Head of caudate nucleus (tissue), 42 donors: Measurements from ENCODE around the gene VSTM4.

Source experiments
- DNase-seq, 42 donors: peaks; one replicate each; pipeline versions ENCODE4 v3.0.0 to v3.0.0-alpha.2; 2020 to 2021; ENCODE audit warnings: mixed read lengths in 7 of 42
- intact Hi-C: fragments of 100-400 bp; cut with DNase I; formaldehyde crosslinking; loops from one replicate; pipeline ENCODE4 v1.15.0; 2022

The VSTM4 gene

DNA sequence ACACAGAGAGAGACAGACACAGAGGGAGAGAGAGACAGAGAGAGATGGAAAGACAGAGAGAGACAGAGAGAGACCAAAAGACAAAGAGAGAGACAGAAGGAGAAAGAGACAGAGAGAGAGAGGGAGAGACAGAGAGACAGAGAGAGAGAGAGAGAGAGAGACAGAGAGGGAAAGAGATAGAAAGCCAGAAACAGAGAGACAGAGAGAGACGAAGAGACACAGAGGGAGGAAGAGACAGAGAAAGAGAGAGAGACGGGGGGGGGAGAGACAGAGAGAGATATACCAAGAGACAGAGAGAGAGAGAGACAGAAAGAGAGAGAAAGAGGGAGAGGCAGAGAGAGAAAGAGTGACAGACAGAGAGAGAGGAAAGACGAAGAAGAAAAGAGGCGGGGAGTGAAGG is 10.2 kb downstream of the VSTM4 start:
- intact Hi-C loops, result loop anchor here (10.0 kb wide), 1 partner anchor 80 kb away; the partner anchor contains the start of gene TMEM273
- no peak for DNase-seq

DNA sequence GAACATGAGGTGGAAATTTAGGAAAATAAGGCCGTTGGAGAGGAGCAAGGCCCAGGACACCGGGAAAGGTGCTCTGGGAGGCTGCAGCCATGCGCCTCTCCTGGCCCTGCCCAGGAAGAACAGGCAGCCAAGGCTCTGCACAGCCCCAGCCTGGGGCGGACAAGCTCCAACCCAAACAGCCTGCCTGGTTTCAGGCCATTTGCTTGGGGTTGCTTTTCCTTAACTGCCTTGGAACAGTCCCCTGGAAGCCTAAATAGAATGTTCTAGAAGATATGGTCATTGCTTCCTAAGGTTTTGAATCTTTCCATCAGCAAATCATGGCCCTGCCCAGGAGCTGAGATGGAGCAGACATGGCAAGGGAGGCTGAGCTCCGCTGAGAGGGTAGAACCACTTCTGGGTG is 11.0 kb downstream of the VSTM4 start:
- intact Hi-C loops, result loop anchor here (10.0 kb wide), 1 partner anchor 80 kb away; the partner anchor contains the start of gene TMEM273
- peak in 1 of 42 donors; percentile 28 for DNase-seq

DNA sequence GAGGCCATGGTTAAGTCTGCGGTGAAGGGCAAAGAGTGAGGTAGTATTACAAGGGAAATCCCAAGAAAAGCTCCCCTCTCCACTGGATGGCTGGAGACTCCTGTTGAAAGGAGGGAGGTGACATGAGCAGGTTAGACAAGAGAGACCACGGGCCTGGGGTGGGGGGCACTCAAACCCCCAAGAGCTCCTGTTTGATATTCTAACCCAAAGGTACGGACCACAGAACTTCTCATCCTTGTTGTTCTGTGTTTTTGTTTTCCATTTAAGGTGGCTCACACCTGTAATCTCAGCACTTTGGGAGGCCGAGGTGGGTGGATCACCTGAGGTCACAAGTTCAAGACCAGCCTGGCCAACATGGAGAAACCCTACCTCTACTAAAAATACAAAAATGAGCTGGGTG is 11.6 kb downstream of the VSTM4 start:
- intact Hi-C loops, result loop anchor here (10.0 kb wide), 1 partner anchor 81 kb away; the partner anchor contains the start of gene TMEM273
- DNase-seq, result peak in 2 of 42 donors; percentile 18 to 31

DNA sequence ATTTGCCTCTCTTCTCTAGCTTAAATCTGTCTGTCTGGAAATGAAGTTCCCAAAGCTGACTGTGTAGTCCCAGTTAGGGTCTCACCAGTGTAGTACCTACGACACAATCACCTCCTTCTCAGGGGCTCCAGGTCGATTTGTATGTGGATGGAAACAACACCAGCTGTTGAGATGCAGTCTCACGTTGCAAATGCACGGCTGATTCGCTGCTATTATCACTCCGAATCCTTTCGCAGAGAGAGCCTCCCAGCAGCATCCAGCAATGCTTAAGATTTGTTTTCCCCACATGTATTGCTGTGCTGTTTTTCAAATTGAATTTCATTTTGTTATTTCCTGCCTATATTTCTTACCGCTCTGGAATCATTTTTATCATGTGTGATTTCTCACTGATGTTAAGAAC is 16.3 kb downstream of the VSTM4 start:
- intact Hi-C loops, result no loop called here
- DNase-seq, result peak in 4 of 42 donors; percentile 8 to 35 (median 24)

DNA sequence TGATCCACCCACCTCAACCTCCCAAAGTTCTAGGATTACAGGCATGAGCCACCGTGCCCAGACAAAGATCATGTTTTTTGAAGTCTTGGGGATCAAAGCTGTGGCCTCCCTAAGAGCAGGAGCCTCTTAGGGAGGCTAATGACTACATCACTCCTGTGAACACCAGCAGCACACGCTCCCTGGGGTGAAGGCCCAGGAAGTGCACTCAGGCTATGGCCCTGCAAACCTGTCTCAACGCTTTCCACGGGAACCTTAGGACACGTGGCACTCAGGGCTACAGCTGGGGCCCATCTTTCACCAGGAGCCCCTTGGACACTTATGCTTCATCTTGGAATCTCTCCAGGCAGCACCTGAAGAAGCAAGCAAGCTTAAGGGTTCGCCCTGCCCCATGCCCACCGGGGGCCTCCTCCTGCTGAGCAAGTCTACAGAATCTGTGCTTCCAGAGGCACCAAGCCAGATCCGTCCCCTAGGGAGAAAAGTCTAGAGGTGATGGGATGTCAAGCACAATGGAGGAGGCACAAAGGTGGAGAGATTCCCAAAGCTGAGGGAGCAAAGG is 18.4 kb downstream of the VSTM4 start:
- intact Hi-C loops, result no loop called here

DNA sequence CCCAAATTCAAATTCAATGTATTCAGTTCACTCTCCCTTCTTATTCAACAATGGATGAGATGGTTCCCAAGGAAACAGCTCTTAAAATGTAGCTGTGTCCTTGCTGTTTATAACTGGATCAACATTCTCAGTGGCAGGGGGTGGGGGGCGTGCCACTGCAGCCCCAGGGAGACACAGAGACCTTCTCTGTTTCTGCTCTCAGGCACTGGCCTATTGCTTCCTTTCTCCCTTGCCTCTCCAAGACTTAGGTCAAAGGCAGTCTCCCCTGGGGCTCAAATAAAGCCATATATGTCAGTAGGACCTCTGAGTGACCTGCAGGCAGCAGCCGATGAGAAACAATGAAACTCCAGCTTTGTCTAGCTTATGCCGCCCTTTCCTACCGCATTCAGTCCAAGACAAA is 20.7 kb downstream of the VSTM4 start:
- intact Hi-C loops, result no loop called here
- peak in 4 of 42 donors; percentile 9 to 26 (median 11) for DNase-seq

More for the DNA sequence above, 18.4 kb downstream of the VSTM4 start:
- DNase-seq, result peak in 5 of 42 donors; percentile 5 to 27 (median 7)

DNA sequence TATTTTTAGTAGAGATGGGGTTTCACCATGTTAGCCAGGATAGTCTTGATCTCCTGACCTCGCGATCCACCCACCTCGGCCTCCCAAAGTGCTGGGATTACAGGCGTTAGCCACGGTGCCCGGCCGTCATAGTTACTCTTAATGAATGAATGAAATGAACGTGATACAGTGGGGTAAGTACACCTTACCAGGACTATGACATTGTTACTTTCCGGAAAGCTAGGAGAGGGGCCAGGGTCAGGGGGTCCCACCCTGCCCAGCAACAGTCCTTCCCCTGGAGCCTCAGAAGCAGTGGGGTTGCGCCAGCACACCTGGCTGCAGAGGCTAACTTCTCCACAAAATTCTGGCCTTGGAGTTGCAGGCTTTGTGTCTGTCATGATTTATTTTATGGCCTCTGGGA is 21.4 kb downstream of the VSTM4 start:
- DNase-seq, result peak in 4 of 42 donors; percentile 3 to 18 (median 10)
- intact Hi-C loops, result no loop called here

DNA sequence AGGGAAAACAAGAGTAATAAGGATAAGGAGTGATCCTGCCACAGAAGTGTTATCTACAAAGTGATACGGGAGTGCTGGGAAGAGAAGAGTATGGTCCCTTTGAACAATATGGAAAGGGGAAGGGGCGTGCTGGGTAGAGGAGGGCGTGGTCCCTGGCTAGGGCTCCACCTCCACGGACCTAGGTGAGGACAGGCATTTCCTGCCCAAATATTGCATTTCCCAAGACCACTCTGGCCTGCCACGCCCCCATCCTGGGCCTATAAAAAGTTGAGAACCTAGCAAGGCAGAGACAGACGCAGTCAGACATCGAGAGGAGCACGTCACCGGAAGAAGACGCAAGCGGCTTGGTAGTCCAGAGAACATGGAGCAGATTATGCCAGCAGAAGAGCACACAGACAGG is 22.8 kb downstream of the VSTM4 start:
- peak in 3 of 42 donors; percentile 1 to 18 (median 4) for DNase-seq
- intact Hi-C loops, result no loop called here

DNA sequence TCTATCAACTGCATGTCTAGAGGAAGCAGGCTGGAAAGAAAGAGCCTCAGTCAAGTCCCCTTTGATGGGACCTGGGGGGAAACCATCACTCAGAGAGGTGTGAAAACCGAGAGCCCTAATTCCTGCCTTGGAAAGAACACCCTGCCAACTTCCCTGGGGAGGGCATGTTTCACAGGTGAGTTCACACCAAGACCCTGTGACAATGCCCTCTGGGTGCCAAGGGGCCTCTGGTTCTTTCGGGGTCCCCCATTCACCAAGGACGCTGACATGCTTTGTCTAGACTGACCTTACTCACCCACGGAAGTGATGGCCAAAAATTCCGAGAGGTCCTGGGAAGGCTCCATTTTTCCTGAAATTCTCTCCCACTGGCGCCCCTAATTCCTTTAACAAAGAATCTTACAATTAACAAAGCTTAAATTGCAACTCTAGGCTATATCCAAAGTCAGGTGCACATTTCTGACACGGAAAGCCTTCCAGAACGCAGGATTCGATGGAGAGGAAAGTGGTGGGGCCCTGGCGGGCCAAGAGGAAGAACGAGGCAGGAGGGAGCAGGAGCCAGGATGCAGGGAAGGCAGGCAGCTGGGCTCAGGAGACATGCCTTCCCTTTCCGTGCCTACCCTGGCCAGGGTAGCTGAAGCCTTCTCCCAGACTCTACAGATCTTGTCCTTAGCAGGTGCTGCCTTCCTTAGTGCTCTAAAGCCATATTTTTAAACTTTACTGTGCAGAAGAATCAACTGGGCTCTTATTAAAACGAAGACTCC is 23.7 kb downstream of the VSTM4 start:
- peak in 4 of 42 donors; percentile 7 to 35 (median 16) for DNase-seq

DNA sequence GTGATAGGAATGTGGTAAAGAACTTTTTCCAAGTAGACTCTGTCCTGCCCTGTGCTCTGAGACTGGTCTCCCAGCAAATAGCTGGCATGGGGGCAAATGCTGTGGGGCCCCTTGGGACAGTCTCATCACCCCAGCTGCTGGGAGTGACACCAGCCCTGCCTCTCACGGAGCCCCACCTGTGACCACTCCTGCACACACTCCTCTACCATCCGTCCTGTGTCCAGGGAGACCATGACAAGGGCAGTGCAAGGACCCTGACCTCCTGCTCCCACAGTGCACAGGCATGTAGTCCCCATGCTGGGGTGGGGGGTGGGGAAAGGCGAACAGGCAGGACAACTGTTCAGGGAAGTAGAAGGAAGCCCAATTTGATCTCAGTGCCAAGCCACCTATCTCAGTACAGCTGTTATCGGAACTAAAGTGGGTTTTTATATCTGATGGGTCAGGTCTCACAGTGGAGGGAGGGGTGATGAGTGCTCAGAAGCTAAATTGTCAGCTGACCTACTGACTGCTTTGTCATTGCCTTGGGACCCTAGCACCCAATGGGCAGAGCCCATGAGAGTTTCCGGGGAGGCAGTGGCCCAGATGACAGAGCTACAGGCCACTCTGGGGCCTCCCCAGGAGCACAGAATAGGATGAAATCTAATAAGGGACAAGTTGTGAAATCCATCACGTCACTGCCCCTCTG is 24.5 kb downstream of the VSTM4 start:
- intact Hi-C loops, result no loop called here
- DNase-seq, result peak in 4 of 42 donors; percentile 1 to 22 (median 7)

More for the DNA sequence above, 23.7 kb downstream of the VSTM4 start:
- intact Hi-C loops, result no loop called here

DNA sequence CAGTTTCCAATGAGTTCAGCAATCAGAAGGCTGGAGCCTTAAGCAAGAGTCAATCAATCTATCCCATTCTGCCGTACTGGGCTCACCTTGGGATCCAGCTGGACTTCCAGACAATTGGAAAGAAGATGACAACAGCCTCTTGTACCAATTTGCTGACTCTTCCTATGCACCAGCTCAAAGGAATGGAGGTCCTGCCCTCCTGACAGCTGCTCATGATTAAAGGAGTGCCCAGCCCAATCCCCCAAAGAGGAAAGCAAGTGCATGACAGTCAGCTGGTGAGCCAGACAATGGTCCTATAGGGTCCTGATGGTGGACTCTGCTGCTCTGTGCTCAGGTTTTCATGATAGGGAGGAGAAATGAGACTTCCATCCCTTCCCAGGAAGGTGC is 25.1 kb downstream of the VSTM4 start:
- intact Hi-C loops, result no loop called here

DNA sequence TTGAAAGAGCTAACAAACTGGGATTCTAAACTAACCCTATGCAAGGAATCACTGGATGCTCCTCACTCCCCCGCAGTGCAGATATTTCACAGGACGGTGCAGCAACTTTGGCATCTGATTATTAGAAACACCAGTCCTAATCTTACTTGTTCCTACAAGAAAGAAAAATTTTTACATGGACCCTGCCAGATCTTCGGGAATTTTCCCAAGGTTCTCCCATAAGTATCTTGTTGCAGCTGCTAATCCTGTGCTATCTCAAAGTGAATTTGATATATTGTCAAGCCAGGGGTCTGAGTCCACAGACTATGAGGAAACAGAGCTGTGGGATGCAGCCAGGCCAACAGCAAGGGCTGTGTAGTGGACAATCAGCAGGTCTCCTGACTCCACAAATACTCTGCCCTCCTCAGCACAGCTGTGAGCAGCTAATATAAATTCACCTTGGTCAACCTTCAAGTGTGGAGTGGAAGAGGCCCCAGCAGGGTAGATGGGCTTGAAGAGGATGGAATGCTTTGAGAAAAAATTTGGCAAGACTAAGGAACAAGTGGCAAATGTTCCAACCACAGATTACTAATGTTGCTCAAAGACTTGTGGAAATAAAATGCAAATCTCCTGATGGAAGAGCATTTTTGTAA is 25.6 kb downstream of the VSTM4 start:
- intact Hi-C loops, result no loop called here
- DNase-seq, result peak in 6 of 42 donors; percentile 6 to 36 (median 13)

More for the DNA sequence above, 25.1 kb downstream of the VSTM4 start:
- DNase-seq, result peak in 4 of 42 donors; percentile 1 to 18 (median 9)

DNA sequence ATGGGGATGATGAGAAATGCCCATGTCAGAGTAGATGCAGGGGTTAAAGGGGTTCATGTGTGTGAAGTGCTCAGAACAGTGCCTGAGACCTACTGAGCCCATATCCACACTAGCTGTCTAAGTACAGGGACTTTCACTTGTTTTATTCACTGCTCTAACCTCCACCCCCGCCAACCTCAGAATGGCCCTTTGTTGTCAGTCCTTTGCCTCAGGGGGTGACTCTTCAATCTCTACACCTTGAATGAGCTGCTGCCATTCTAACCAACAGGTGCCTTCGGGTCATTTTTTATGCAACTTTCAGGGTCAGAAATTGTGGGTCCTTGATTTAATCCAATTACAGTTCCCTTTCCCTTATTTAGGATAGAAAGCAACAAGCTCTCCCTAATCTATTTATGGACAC is 26.2 kb downstream of the VSTM4 start:
- intact Hi-C loops, result no loop called here
- DNase-seq, result peak in 3 of 42 donors; percentile 7 to 26 (median 21)

DNA sequence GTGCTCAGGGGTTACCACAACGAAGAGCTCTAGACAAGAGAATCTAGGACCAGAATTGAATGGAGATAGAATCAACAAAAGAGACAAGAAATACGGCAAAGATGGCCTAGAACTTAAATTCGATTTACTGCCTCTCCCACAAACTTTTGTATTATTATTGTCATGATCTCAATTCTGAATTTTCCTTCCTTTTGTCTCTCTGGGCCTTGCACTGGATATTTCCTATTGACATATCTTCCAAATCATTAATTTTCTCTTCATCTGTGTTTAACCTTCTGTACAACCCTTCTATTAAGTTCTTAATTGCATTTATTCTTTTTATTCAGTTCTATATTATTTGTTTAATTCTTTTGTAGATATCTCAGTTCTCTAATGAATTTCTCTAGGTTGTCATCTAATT is 28.4 kb downstream of the VSTM4 start:
- intact Hi-C loops, result no loop called here
- DNase-seq, result no peak

DNA sequence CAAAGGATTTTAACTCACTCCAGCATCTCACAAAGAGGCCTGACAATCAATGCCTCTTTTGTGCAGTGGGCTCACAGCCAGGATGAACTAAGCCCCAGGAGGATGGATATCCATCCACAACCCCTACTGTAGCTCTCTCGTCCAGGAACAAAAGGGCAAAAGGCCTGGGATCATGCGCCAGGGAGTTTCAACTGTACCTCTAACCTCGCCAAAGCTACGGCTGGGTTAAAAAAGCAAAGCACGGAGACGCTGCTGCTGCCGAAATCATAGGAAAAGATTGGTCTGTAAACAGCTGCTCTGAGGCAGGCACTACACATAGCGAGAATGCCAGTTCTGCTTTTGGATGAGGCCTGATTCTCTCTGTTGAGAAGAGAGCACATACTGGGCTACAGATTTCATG is 32.1 kb downstream of the VSTM4 start:
- intact Hi-C loops, result no loop called here
- DNase-seq, result peak in 35 of 42 donors; percentile 13 to 81 (median 54)

DNA sequence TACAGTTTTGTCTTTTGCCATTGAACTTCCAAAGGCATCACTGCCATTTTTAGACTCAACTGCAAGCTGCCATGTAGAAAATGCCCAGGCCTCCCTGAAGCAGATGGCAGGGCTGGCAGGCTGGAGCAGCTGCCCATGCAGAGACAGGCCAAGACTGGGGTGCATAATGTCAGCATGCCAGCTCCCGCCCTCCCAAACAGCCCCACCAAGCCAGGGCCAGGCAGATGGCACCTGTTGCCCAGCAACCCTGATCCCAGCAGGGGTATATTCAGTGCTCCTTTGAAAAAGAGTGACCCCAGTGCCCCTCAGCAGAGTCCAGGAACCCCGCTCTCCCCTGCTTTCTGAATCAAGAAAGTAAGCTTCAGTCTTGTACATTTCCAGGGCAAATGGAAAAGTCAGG is 32.6 kb downstream of the VSTM4 start:
- DNase-seq, result peak; percentile 7 to 78 (median 54)
- intact Hi-C loops, result no loop called here

DNA sequence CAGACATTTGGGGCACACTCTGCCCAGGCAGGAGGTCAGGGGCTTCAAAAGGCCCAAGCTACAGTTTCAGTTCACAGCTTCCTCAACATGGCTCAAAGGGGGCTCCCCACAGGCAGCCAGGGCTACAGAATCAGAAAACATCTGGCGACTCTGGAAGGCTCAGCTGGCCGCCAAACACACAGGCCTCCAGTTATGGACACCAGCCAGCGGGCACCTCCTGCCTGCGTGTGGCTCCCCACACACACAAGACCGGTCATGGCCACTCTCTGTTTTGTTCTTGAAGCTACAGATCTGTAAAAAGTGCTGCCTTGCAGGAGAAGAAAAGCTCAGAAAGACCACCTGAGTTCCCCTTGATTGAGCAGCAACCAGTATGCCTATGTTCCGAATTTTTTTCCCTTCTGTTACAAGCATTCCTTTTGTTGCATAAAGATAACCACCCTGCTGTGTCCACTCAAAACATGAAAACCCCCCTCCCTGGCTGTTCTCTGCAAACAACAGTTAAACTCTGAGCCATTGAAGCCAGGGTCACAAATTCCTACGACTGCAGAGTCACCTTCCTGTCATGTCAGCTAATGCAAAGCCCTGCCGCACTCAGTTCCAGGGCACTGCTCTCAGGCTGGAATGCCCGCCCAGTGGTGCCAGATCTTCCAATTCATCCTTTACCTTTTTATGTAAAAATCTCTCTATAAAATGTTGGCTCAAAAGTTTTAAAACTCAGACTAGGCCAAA is 33.6 kb downstream of the VSTM4 start:
- intact Hi-C loops, result no loop called here
- DNase-seq, result peak in 22 of 42 donors; percentile 14 to 72 (median 28)

DNA sequence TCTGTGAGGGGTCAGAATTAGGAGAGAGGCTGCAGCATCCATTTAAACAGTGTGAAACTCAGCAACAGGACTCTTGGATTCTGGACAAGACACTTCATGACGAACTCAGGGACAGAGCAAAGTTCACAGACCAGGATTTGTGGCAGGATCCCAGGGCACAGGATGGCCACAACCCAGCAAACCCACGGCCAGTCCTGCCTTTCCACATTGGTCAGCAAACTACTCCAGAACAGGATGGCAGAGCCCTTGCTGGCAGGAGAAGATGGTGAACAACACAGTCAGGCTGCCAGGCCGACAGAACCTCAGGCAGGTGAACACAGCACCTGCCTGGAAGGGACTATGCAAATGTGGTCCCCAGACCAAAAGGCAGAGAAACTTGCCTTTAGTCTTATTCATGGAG is 34.4 kb downstream of the VSTM4 start:
- peak in 1 of 42 donors; percentile 38 for DNase-seq
- intact Hi-C loops, result no loop called here

DNA sequence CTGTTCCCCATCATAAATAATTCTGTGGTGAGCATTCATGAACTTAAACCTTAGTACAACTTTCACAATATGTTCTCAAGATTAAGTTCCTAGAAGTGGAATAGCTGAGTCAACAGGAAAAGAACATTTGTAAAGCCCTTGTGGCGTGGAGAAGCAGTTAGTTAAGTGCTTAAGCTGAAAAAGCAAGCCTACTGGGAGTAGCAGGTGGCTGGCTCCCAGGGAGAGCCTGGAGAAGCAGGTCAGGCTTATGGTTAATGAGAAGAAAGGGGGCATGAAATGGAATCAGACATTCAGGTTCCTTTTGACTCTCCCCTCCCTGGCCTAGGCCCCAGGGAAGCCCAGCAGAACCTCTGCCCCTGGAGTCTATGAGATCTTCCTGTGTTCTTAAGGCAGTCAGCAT is 35.3 kb downstream of the VSTM4 start:
- intact Hi-C loops, result no loop called here
- DNase-seq, result peak in 2 of 42 donors; percentile 15 to 42
